Gastroesophageal sphincter (tissue), 4 donors: ENCODE results near the gene KAT2A. TPM values are rescaled to one million over a fixed set of nuclear protein-coding genes. Genes with fewer than 3 reads are reported as not detected.
A peak's percentile ranks its signal among the peaks of the same experiment; 100 is the strongest.

Source experiments
- ATAC-seq: fragments of 150-250 bp; one replicate; pipeline ENCODE4 v1.9.1; 2016; ENCODE audit warnings: mild to moderate bottlenecking, moderate library complexity
- H3K27ac ChIP-seq, 4 donors: fragments of 200-600 bp; sonication (generic) in 3 of 4; 1 replicate in 3 of 4; 2 replicates in 1 of 4; pipeline ENCODE4 v1.5.1; 2016 to 2019
- H3K27me3 ChIP-seq: fragments of 200-600 bp; sonication (generic); one replicate; pipeline ENCODE4 v1.5.1; 2019
- H3K36me3 ChIP-seq, 2 donors: fragments of 200-600 bp; sonication (generic); one replicate each; pipeline ENCODE4 v1.5.1; 2019; ENCODE audit warnings: control low read depth in 1 of 2
- H3K4me1 ChIP-seq, 3 donors: fragments of 200-600 bp; sonication (generic); 1 replicate in 2 of 3; 2 replicates in 1 of 3; pipeline ENCODE4 v1.5.1; 2016 to 2019; ENCODE audit warnings: control low read depth in 2 of 3
- H3K4me3 ChIP-seq, 2 donors: fragments of 200-600 bp; sonication (generic); one replicate each; pipeline ENCODE4 v1.5.1; 2019; ENCODE audit warnings: mild to moderate bottlenecking in 1 of 2, moderate library complexity in 1 of 2
- H3K9me3 ChIP-seq, 3 donors: fragments of 200-600 bp; sonication (generic); one replicate each; pipeline ENCODE4 v1.5.1; 2017 to 2019; ENCODE audit warnings: control low read depth in 2 of 3
- EP300 ChIP-seq: sonication (generic); formaldehyde crosslinking; IDR thresholded peaks from one replicate; pipeline ENCODE4 v1.6.1; 2017; ENCODE audit warnings: antibody characterized with exemption, mild to moderate bottlenecking
- POLR2A ChIP-seq, 2 donors: fragments of 450-650 bp; IDR thresholded peaks; one replicate each; pipeline ENCODE4 v1.6.1; 2017; ENCODE audit warnings: antibody characterized with exemption in 2 of 2, mild to moderate bottlenecking in 2 of 2, moderate library complexity in 1 of 2
- POLR2AphosphoS5 ChIP-seq: sonication (generic); formaldehyde crosslinking; IDR thresholded peaks from one replicate; pipeline ENCODE4 v1.6.1; 2017; ENCODE audit warnings: antibody characterized with exemption
- WGBS, 2 donors: methylation state at CpG; one replicate each; pipeline ENCODE4 v1.1.5; 2018; ENCODE audit warnings: low coverage in 1 of 2; 5-methylcytosine and 5-hydroxymethylcytosine counted together
- total RNA-seq, 4 donors: library from RNA; depleted of rRNA; stranded (reverse); fragments of >200 nt; gene quantifications; one replicate each; pipeline ENCODE4 v1.1.0, GENCODE V29; 2016
- TF ChIP-seq, protein P1 (sequence below), 4 experiments: fragments of 200-600 bp in 2 of 4; fragments of 450-650 bp in 2 of 4; sonication (generic) in 1 of 4; IDR thresholded peaks; one replicate each; pipeline ENCODE4 v1.5.1; 2017 to 2019; ENCODE audit warnings: antibody characterized with exemption in 4 of 4, mild to moderate bottlenecking in 2 of 4, moderate library complexity in 2 of 4

Gene KAT2A
- total RNA-seq, 4 donors from 2014 or later: 10.3 to 51.2 (median 19.3) TPM

DNA sequence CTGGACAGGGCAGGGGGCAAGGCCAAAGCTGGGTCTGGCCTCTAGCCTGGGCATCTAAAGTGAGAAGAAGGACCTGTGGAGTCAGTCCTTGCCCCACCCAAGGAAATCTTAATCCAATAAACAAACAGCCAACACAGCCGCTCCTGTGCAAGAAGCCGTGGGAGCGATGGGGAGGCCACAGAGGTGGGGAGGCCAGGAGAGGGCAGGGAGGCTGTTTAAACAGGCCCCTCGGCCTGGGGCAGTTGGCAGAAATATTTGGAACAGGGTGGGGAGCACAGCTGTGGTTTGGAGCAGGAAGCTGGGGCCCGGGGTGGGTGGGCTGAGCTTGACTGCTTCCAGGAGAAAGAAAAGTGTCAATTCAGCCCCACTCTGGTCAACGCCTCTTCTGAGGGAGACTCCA lies 28.2 kb downstream of the KAT2A start:
- Histone ChIP-seq H3K27me3 (peaks cover 83% of the 10 kb centered on the region), H3K4me1 (peaks cover 0 to 6% (median 0%) of the 10 kb centered on the region in 3 donors), H3K36me3 (no peaks in the 10 kb centered on the region), H3K27ac (no peak overlapping the region), H3K9me3 (no peaks in the 10 kb centered on the region), H3K4me3 (no peak overlapping the region)
- TF ChIP-seq POLR2A (IDR thresholded peaks at IDR 0.05): no peak
- WGBS, 2 donors: 60% methylated on average over 2 of the region's 6 CpGs; no CpG with 5 or more reads in 1 of the 2 donors
- no peak for ATAC-seq

DNA sequence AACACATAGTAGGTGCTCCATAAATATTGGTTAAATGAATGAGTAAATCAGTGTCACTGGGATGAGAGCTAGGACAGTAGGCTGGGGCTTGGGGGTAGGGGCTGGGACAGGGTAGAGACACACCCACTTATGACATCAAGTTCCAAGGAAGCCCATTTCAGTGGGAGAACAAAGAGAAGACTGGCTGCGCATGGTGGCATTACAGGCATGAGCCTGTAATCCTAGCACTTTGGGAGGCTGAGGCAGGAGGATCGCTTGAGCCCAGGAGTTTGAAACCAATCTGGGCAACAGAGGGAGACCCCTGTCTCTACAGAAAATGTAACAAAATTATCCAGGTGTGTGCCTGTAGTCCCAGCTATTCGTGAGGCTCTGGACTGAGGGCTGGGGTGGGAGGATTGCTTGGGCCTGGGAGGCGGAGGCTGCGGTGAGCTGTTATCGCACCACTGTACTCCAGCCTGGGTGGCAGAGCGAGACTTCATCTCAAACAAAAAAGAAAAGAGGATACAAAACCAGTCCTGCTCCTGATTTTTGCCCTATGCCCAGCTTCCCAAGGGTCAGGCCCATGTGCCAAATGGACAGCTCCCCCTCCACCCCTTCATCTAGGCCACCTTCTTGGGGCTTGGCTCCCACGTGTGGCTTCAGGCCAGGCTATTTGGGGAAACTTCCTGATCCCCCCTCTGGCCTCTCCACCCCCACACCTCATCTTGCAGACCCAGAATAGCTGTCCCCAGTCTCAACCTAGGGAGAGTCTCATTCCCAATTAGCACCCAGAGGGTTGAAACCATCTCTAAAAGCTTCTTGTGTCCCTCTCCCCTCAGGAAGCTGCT lies 30.0 kb downstream of the KAT2A start:
- WGBS, 2 donors: 78% methylated on average over 4 of the region's 8 CpGs; no CpG with 5 or more reads in 1 of the 2 donors

DNA sequence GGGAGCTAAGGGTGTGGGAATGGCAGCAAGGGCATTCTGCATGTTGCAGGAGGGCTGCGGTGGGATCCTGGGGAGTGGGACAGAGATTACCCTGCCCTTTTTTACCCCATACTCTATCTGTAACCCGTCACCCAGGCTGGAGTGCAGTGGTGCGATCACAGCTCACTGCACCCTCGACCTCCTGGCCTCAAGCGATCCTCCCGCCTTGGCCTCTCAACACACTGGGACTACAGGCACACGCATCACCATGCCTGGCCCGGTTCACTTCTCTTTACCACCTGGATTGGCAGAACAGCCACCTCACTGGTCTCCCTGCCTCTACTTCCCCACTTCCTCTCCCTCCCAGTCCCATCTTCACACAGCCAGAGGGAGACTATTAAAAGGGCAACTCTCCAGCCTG lies 32.4 kb downstream of the KAT2A start:
- WGBS, 2 donors: 60 to 88% methylated on average over 1 to 3 of the region's 8 CpGs
- H3K36me3 ChIP-seq: no peaks in the 10 kb centered on the region
- ATAC-seq: no peak
- peak overlapping the region in 1 of 2 donors; percentile 19 for H3K4me3 ChIP-seq
- no peaks in the 10 kb centered on the region for H3K9me3 ChIP-seq
- H3K27ac ChIP-seq: no peak overlapping the region
- H3K4me1 ChIP-seq: no peaks in the 10 kb centered on the region
- peaks cover 70% of the 10 kb centered on the region for H3K27me3 ChIP-seq
- TF ChIP-seq EP300 (no peak), POLR2AphosphoS5 (no peak), POLR2A (IDR thresholded peaks at IDR 0.05) (no peak)
- TF ChIP-seq, protein P1, sequence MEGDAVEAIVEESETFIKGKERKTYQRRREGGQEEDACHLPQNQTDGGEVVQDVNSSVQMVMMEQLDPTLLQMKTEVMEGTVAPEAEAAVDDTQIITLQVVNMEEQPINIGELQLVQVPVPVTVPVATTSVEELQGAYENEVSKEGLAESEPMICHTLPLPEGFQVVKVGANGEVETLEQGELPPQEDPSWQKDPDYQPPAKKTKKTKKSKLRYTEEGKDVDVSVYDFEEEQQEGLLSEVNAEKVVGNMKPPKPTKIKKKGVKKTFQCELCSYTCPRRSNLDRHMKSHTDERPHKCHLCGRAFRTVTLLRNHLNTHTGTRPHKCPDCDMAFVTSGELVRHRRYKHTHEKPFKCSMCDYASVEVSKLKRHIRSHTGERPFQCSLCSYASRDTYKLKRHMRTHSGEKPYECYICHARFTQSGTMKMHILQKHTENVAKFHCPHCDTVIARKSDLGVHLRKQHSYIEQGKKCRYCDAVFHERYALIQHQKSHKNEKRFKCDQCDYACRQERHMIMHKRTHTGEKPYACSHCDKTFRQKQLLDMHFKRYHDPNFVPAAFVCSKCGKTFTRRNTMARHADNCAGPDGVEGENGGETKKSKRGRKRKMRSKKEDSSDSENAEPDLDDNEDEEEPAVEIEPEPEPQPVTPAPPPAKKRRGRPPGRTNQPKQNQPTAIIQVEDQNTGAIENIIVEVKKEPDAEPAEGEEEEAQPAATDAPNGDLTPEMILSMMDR (IDR thresholded peaks at IDR 0.05): no peak

More for the DNA sequence above, 30.0 kb downstream of the KAT2A start:
- TF ChIP-seq EP300: no peak
- TF ChIP-seq POLR2AphosphoS5: no peak
- TF ChIP-seq POLR2A (IDR thresholded peaks at IDR 0.05): no peak
- TF ChIP-seq, protein P1 (IDR thresholded peaks at IDR 0.05): no peak
- Histone ChIP-seq H3K27me3 (peaks cover 75% of the 10 kb centered on the region), H3K4me3 (no peak overlapping the region), H3K36me3 (no peaks in the 10 kb centered on the region), H3K9me3 (no peaks in the 10 kb centered on the region), H3K27ac (no peak overlapping the region), H3K4me1 (no peaks in the 10 kb centered on the region)
- ATAC-seq: no peak

DNA sequence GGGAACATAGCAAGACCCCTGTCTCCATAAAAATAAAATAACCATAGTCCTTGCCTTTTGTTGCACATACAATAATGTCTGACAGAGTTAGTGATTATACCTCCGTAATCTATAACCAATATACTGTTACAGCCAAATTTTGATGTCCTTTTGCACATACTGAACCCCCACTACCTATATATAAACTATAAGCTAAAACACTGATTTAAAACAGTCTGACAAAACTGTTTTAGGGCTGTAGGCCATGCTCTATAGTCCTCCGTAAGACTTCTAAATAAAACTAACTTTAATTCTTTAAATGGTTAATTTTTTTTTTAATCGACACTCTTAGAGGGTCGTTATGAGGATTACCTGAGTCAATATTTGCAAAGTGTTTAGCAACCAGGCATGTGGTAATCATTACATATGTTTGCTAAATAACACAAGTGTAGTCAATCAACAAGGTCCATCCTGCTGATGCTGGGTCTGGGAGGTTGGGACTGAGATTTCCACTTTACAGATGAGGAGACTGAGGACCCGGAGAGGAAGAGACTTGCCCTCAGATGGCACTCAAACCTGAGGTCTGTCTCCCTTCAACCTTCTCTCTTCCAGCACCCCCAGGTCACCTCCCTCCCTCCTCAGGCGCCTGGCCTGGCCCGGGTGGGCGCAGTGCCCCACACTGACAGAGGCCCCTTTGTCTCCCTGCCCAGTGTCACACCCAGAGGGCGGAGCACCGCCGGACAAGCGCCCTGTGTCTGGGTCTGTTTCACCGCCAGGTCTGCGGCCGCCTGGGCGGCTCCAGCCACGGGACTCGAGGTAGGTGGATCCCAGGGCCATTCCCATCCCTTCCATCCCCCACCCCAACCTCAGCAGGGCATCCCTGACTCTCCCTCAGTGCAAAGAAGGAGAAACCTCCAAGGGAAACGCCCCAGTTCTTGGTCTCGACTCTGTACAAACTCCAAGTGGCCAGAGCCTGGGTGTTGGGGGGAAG lies 33.1 kb downstream of the KAT2A start:
- no peak for ATAC-seq
- WGBS, 2 donors: 65 to 78% methylated on average over 5 to 6 of the region's 20 CpGs
- peak overlapping the region in 1 of 2 donors; percentile 19 for H3K4me3 ChIP-seq
- no peaks in the 10 kb centered on the region for H3K4me1 ChIP-seq
- H3K36me3 ChIP-seq: no peaks in the 10 kb centered on the region
- H3K27ac ChIP-seq: no peak overlapping the region
- H3K9me3 ChIP-seq: no peaks in the 10 kb centered on the region
- no peak for TF ChIP-seq POLR2AphosphoS5
- peaks cover 65% of the 10 kb centered on the region for H3K27me3 ChIP-seq

DNA sequence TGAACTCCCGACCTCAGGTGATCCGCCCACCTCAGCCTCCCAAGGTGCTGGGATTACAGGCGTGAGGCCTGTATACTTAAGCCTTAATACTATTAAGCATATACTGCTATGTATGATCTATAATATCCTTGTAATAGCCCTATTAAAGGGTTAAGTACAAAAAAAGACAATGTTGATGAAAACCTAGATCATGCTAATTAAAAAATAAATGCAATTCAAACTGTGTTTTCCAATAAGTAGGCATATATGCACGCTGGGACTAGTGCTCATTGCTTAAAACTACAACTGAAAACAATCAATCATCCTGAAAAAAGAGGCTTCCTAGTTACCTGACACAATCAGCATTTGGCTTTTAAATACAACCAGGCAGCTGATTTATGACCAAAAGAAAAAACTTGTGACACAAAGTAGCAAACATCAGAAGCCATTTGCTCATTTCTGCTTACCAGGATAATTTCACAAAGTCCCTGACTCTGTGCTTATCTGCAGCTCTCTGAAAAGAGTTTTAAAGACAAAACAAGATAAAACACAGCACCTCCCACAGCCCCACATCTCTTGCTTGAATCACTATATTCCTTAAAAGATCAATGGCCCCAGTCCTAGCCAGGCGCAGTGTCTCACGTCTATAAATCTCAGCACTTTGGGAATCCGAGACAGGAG lies 34.0 kb downstream of the KAT2A start:
- H3K4me1 ChIP-seq: no peaks in the 10 kb centered on the region
- H3K4me3 ChIP-seq: no peak overlapping the region
- no peaks in the 10 kb centered on the region for H3K36me3 ChIP-seq
- 56 to 69% methylated on average over 6 to 7 of the region's 7 CpGs for WGBS, 2 donors
- H3K9me3 ChIP-seq: no peaks in the 10 kb centered on the region
- ATAC-seq: no peak
- H3K27me3 ChIP-seq: peaks cover 58% of the 10 kb centered on the region
- no peak overlapping the region for H3K27ac ChIP-seq
- TF ChIP-seq POLR2AphosphoS5: no peak
- no peak for TF ChIP-seq EP300
- no peak for TF ChIP-seq POLR2A (IDR thresholded peaks at IDR 0.05)
- TF ChIP-seq, protein P1 (IDR thresholded peaks at IDR 0.05): no peak
